ENCODE results near the gene PCDHB13.

GRCh38 chr5:141245250-141245717, 31.6 kb downstream of the PCDHB13 start, which contains the start of gene PCDHB15:
- TF ChIP-seq CTCF (IDR thresholded peaks at IDR 0.05) (no peak), POLR2A (IDR thresholded peaks at IDR 0.05) (no peak)
